ENCODE measurements around the gene SYMPK. TPM values are rescaled to one million over a fixed set of nuclear protein-coding genes. Genes with fewer than 3 reads are reported as not detected.
"Not testable (repeated sequence)": the region's sequence is repeated elsewhere in the genome, so short reads cannot be mapped to it uniquely, and the experiment has no call there.

Gene SYMPK
- total RNA-seq, 2 donors from 2014 or later, result 16.4 to 20.6 TPM

- no peak for TF ChIP-seq CTCF (IDR thresholded peaks at IDR 0.05)
- Histone ChIP-seq H3K27me3 (no peaks in the 10 kb centered on the region), H3K27ac (no peak overlapping the region), H3K9me3 (no peaks in the 10 kb centered on the region), H3K36me3 (no peaks in the 10 kb centered on the region), H3K4me1 (peaks cover 0 to 3% of the 10 kb centered on the region in 2 donors), H3K4me3 (no peak overlapping the region)
- no peak for DNase-seq (ENCODE audit: low spot score)
These were observed 58.1 kb downstream of the SYMPK start for GRCh38 chr19:45804959-45805230.

- peaks cover 0 to under 1% of the 10 kb centered on the region in 2 donors for H3K4me1 ChIP-seq
- no peak overlapping the region for H3K27ac ChIP-seq
- no peaks in the 10 kb centered on the region for H3K9me3 ChIP-seq
- no peaks in the 10 kb centered on the region for H3K27me3 ChIP-seq
- no peaks in the 10 kb centered on the region for H3K36me3 ChIP-seq
- TF ChIP-seq CTCF (IDR thresholded peaks at IDR 0.05), result no peak
- H3K4me3 ChIP-seq, result no peak overlapping the region
- DNase-seq (ENCODE audit: low spot score), result no peak
These were observed 58.6 kb downstream of the SYMPK start for GRCh38 chr19:45804140-45804958.

GRCh38 chr19:45801603-45802175 is 61.3 kb downstream of the SYMPK start:
- H3K27me3 ChIP-seq, result no peaks in the 10 kb centered on the region

GRCh38 chr19:45800070-45800553 is 62.8 kb downstream of the SYMPK start:
- Histone ChIP-seq H3K4me3 (no peak overlapping the region), H3K27me3 (no peaks in the 10 kb centered on the region), H3K9me3 (no peaks in the 10 kb centered on the region), H3K27ac (no peak overlapping the region), H3K4me1 (peaks cover 0 to 8% of the 10 kb centered on the region in 2 donors), H3K36me3 (no peaks in the 10 kb centered on the region)
- no peak for TF ChIP-seq CTCF (IDR thresholded peaks at IDR 0.05)
- DNase-seq (ENCODE audit: low spot score), result no peak

More at GRCh38 chr19:45801603-45802175, 61.3 kb downstream of the SYMPK start:
- Histone ChIP-seq H3K27ac (no peak overlapping the region), H3K4me3 (no peak overlapping the region), H3K36me3 (no peaks in the 10 kb centered on the region), H3K4me1 (peaks cover 0 to 8% of the 10 kb centered on the region in 2 donors), H3K9me3 (no peaks in the 10 kb centered on the region)
- DNase-seq (ENCODE audit: low spot score), result no peak
- no peak for TF ChIP-seq CTCF (IDR thresholded peaks at IDR 0.05)

- not testable (repeated sequence) for H3K27ac ChIP-seq; H3K4me1 ChIP-seq; H3K27me3 ChIP-seq; H3K4me3 ChIP-seq; H3K9me3 ChIP-seq; H3K36me3 ChIP-seq; DNase-seq (ENCODE audit: low spot score)
These were observed 63.4 kb downstream of the SYMPK start for GRCh38 chr19:45799541-45799940.

- Histone ChIP-seq H3K4me1 (peaks cover 0 to 8% of the 10 kb centered on the region in 2 donors), H3K9me3 (no peaks in the 10 kb centered on the region), H3K4me3 (no peak overlapping the region), H3K27ac (no peak overlapping the region), H3K36me3 (no peaks in the 10 kb centered on the region), H3K27me3 (no peaks in the 10 kb centered on the region)
- peak; percentile 71 for DNase-seq (ENCODE audit: low spot score)
- peak; percentile 74 to 93 for TF ChIP-seq CTCF (IDR thresholded peaks at IDR 0.05)
These were observed 63.9 kb downstream of the SYMPK start for GRCh38 chr19:45798995-45799517.
